ENCODE measurements around the gene CCDC92. TPM values are rescaled to one million over a fixed set of nuclear protein-coding genes. Genes with fewer than 3 reads are reported as not detected.

The CCDC92 gene
- polyA plus RNA-seq, 1 of the 3 experiments (the other 2 are of a cell fraction): 53.5 TPM

DNA sequence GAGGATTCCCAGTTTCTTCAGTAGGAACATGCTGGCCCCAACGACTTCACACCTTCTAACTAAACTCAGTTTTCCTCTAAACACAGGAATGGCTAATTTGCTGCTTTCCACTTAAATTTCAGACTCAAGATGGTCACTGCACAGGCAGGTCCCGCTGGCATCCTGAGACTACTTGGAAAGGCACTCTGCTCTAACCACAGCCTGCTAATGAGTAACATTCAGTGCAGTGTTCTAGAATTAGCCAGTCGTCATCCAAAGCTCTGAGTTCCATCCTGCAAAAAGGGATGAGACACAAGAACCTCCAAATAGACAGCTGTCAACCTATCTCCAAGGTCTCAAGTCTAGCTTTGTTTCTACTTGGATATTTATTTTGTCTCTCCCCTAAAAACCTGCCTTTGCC lies 6.0 kb downstream of the CCDC92 start (continued):
- TF ChIP-seq, protein P1, sequence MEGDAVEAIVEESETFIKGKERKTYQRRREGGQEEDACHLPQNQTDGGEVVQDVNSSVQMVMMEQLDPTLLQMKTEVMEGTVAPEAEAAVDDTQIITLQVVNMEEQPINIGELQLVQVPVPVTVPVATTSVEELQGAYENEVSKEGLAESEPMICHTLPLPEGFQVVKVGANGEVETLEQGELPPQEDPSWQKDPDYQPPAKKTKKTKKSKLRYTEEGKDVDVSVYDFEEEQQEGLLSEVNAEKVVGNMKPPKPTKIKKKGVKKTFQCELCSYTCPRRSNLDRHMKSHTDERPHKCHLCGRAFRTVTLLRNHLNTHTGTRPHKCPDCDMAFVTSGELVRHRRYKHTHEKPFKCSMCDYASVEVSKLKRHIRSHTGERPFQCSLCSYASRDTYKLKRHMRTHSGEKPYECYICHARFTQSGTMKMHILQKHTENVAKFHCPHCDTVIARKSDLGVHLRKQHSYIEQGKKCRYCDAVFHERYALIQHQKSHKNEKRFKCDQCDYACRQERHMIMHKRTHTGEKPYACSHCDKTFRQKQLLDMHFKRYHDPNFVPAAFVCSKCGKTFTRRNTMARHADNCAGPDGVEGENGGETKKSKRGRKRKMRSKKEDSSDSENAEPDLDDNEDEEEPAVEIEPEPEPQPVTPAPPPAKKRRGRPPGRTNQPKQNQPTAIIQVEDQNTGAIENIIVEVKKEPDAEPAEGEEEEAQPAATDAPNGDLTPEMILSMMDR (IDR thresholded peaks at IDR 0.05): no peak

DNA sequence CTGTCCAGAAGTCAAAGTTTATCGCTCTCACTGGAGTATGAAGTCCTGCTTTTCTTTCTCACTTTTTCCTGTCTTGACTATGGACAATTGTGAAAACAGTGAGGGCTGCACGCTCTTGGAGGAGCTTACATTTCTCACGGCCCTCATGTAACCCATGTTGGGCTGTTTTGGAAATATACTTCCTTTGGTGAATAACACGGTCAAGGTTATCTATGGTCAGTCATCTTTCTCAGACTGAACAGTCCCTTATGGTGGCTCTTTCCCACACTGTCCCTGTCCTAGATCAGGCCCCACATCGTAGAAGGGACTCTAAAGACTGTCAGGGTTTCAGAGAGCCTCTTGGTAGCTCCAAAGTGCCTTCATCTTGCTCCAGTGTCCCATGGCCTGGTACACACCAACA lies 7.2 kb downstream of the CCDC92 start:
- DNase-seq: no peak
- H3K4me2 ChIP-seq: no peak overlapping the region
- H3K9me3 ChIP-seq: no peaks in the 10 kb centered on the region
- CTCF ChIA-PET: interaction anchor here (2.1 kb wide), 1 partner anchor 67 kb away, joined by 5 read pairs; no protein-coding TSS in a partner anchor
- H3K9me2 ChIP-seq: no peaks in the 10 kb centered on the region
- H4K20me1 ChIP-seq (ENCODE audit: insufficient read depth): peaks cover 33% of the 10 kb centered on the region
- H3K79me2 ChIP-seq (ENCODE audit: insufficient read depth): peaks cover 84% of the 10 kb centered on the region
- H3F3A ChIP-seq (replicated peaks; ENCODE audit: insufficient read depth): peaks cover 20% of the 10 kb centered on the region
- H2AFZ ChIP-seq (ENCODE audit: low read depth): no peak overlapping the region
- 80% methylated on average over 5 of the region's 5 CpGs for WGBS (ENCODE audit: low lambda C conversion rate)
- H3K4me1 ChIP-seq (ENCODE audit: control insufficient read depth in 1 of 2, insufficient read depth in 2 of 2, low read depth in 1 of 2, low read length in 1 of 2): peaks cover 13 to 18% of the 10 kb centered on the region in 2 experiments; a peak in 3 of 4 replicates
- H3K27me3 ChIP-seq (ENCODE audit: insufficient read depth): no peaks in the 10 kb centered on the region
- POLR2A ChIA-PET: no interaction called here
- H3K27ac ChIP-seq (ENCODE audit: low read depth in 2 of 2, low read length in 1 of 2): no peak overlapping the region
- TF ChIP-seq YY1 (IDR thresholded peaks at IDR 0.05; ENCODE audit: low read depth): no peak
- no peak for TF ChIP-seq NFIC (IDR thresholded peaks at IDR 0.05; ENCODE audit: borderline replicate concordance)
- no peak for TF ChIP-seq RAD21 (IDR thresholded peaks at IDR 0.05; ENCODE audit: low read length)
- TF ChIP-seq GATA2 (CRISPR knock-in tag; IDR thresholded peaks at IDR 0.05): no peak
- TF ChIP-seq NRF1 (IDR thresholded peaks at IDR 0.05; ENCODE audit: low read depth, low read length): no peak
- TF ChIP-seq JUND (IDR thresholded peaks at IDR 0.05): no peak
- TF ChIP-seq USF2 (IDR thresholded peaks at IDR 0.05; ENCODE audit: borderline replicate concordance, low read depth, low read length): no peak
- no peak for TF ChIP-seq IRF3 (IDR thresholded peaks at IDR 0.05; ENCODE audit: low read depth, low read length)
- no peak for TF ChIP-seq SIN3A (IDR thresholded peaks at IDR 0.05; ENCODE audit: borderline replicate concordance, low read depth, low read length)
- TF ChIP-seq RXRA (IDR thresholded peaks at IDR 0.05; ENCODE audit: borderline replicate concordance, low read depth): no peak
- TF ChIP-seq GABPA (IDR thresholded peaks at IDR 0.05; ENCODE audit: low read depth): no peak
- TF ChIP-seq, protein P2, sequence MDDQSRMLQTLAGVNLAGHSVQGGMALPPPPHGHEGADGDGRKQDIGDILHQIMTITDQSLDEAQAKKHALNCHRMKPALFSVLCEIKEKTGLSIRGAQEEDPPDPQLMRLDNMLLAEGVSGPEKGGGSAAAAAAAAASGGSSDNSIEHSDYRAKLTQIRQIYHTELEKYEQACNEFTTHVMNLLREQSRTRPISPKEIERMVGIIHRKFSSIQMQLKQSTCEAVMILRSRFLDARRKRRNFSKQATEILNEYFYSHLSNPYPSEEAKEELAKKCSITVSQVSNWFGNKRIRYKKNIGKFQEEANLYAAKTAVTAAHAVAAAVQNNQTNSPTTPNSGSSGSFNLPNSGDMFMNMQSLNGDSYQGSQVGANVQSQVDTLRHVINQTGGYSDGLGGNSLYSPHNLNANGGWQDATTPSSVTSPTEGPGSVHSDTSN (IDR thresholded peaks at IDR 0.05): no peak
- TF ChIP-seq, protein P3, sequence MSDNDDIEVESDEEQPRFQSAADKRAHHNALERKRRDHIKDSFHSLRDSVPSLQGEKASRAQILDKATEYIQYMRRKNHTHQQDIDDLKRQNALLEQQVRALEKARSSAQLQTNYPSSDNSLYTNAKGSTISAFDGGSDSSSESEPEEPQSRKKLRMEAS (IDR thresholded peaks at IDR 0.05; ENCODE audit: low read depth): no peak
- no peak for TF ChIP-seq ZBTB33 (IDR thresholded peaks at IDR 0.05; ENCODE audit: borderline replicate concordance, low read depth)
- TF ChIP-seq CHD2 (IDR thresholded peaks at IDR 0.05; ENCODE audit: low read length, partially characterized antibody): no peak
- TF ChIP-seq FOSL2 (IDR thresholded peaks at IDR 0.05; ENCODE audit: borderline replicate concordance, low read depth): no peak
- no peak for TF ChIP-seq ELF1 (IDR thresholded peaks at IDR 0.05)
- no peak for TF ChIP-seq POLR2AphosphoS5 (IDR thresholded peaks at IDR 0.05; ENCODE audit: low read depth, low read length)
- no peak for TF ChIP-seq RCOR1 (IDR thresholded peaks at IDR 0.05; ENCODE audit: low read length)
- H3K36me3 ChIP-seq (replicated peaks in 1 of 2; ENCODE audit: control insufficient read depth in 1 of 2, insufficient read depth in 2 of 2, low read length in 1 of 2): peaks cover 8 to 16% of the 10 kb centered on the region in 2 experiments
- H3K4me3 ChIP-seq (ENCODE audit: low read depth in 2 of 2, low read length in 1 of 2): no peak overlapping the region
- H3K9ac ChIP-seq: no peak overlapping the region

Data from SK-N-SH (cell line).